NCI-H2196 treated with DMSO at 0.1 percent for 48 hours (cell line): ENCODE measurements around the gene CIROP.

ENCODE experiments used
- DNase-seq: peaks from one replicate; lab custom pipeline; 2025; ENCODE audit not compliant: unreplicated experiment; lab: John Stamatoyannopoulos, UW

CIROP gene

GRCh38 chr14:23051141-23052057, 53.4 kb downstream of the CIROP start:
- DNase-seq, result no peak
